Upper lobe of left lung (tissue), 4 donors: ENCODE results near the gene EGFL8.

ENCODE experiments used
- POLR2A ChIP-seq, 4 donors: fragments of 450-650 bp; IDR thresholded peaks; one replicate each; pipeline ENCODE4 v1.5.1; 2016 to 2017; ENCODE audit warnings: antibody characterized with exemption in 4 of 4, mild to moderate bottlenecking in 2 of 4
- TF ChIP-seq, protein P1 (sequence below), 6 experiments: fragments of 450-650 bp in 4 of 6; fragments of 200-600 bp in 2 of 6; sonication (generic) in 2 of 6; IDR thresholded peaks; one replicate each; pipeline ENCODE4 v1.5.1; 2016 to 2019; ENCODE audit warnings: antibody characterized with exemption in 6 of 6

DNA sequence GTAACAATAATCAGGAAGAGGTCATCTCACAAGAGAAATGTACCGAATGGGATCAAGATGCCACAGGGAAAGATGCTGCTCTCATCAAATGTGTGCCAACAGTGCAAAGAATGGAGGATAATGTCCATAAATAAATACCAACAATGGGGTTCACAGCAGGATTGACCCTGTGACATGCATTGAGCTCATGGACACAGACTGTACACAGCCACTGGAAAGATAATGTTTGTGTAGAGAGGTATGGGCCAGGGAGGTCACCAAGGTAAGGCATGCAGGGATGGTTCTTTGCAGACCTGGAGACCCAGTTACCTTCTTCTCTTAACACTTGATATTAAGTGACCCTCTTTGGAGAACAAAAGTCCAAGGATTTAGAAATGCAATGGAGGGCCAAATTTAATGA is 10.0 kb downstream of the EGFL8 start:
- TF ChIP-seq, protein P1, sequence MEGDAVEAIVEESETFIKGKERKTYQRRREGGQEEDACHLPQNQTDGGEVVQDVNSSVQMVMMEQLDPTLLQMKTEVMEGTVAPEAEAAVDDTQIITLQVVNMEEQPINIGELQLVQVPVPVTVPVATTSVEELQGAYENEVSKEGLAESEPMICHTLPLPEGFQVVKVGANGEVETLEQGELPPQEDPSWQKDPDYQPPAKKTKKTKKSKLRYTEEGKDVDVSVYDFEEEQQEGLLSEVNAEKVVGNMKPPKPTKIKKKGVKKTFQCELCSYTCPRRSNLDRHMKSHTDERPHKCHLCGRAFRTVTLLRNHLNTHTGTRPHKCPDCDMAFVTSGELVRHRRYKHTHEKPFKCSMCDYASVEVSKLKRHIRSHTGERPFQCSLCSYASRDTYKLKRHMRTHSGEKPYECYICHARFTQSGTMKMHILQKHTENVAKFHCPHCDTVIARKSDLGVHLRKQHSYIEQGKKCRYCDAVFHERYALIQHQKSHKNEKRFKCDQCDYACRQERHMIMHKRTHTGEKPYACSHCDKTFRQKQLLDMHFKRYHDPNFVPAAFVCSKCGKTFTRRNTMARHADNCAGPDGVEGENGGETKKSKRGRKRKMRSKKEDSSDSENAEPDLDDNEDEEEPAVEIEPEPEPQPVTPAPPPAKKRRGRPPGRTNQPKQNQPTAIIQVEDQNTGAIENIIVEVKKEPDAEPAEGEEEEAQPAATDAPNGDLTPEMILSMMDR (IDR thresholded peaks at IDR 0.05) = no peak
- TF ChIP-seq POLR2A (IDR thresholded peaks at IDR 0.05) = no peak
